Mesothelial cell of epicardium (in vitro differentiated cells): ENCODE measurements around the gene SDR42E1. TPM values are rescaled to one million over a fixed set of nuclear protein-coding genes. Genes with fewer than 3 reads are reported as not detected.

ENCODE experiments used
- DNase-seq, 2 experiments: peaks; one replicate each; pipeline ENCODE4 v3.0.0; 2021; ENCODE audit warnings: low spot score in 2 of 2; ENCODE audit not compliant: unreplicated experiment in 2 of 2
- H3K27ac Mint-ChIP-seq: 2 replicates; pipeline ENCODE4 v1.8.0; 2021; ENCODE audit warnings: mixed read lengths
- H3K27me3 Mint-ChIP-seq: 2 replicates; pipeline ENCODE4 v1.8.0; 2021; ENCODE audit warnings: low read depth, mixed read lengths
- H3K36me3 Mint-ChIP-seq: 2 replicates; pipeline ENCODE4 v1.8.0; 2021; ENCODE audit warnings: mixed read lengths
- H3K4me1 Mint-ChIP-seq: 2 replicates; pipeline ENCODE4 v1.8.0; 2021; ENCODE audit warnings: mixed read lengths
- H3K4me3 Mint-ChIP-seq: 2 replicates; pipeline ENCODE4 v1.8.0; 2021; ENCODE audit warnings: mild to moderate bottlenecking, moderate library complexity, mixed read lengths
- H3K9me3 Mint-ChIP-seq: 2 replicates; pipeline ENCODE4 v1.8.0; 2021; ENCODE audit warnings: mixed read lengths
- CTCF ChIP-seq: fragments of 200-600 bp; sonication (generic); IDR thresholded peaks from one replicate; pipeline ENCODE4 v1.5.0; 2021; ENCODE audit warnings: antibody characterized with exemption; ENCODE audit not compliant: unreplicated experiment
- total RNA-seq: library from RNA; stranded (reverse); gene quantifications from 3 replicates; pipeline ENCODE4 v1.2.1, GENCODE V29; 2021

Gene SDR42E1
- total RNA-seq, 1 donor from 2014 or later = 0.13 TPM

GRCh38 chr16:82005027-82005830 lies 6.0 kb downstream of the SDR42E1 start:
- no peak for TF ChIP-seq CTCF
- Mint-ChIP-seq H3K4me3 (no peak overlapping the region), H3K27ac (peak overlapping the region; percentile 81), H3K4me1 (peaks cover 27% of the 10 kb centered on the region), H3K27me3 (no peaks in the 10 kb centered on the region), H3K9me3 (peaks cover 11% of the 10 kb centered on the region), H3K36me3 (peaks cover 7% of the 10 kb centered on the region)
- no peak for DNase-seq

GRCh38 chr16:82004601-82005000 lies 6.7 kb downstream of the SDR42E1 start:
- Mint-ChIP-seq H3K27me3 (no peaks in the 10 kb centered on the region), H3K27ac (peak overlapping the region; percentile 81), H3K4me1 (peaks cover 27% of the 10 kb centered on the region), H3K36me3 (peaks cover 7% of the 10 kb centered on the region), H3K4me3 (no peak overlapping the region), H3K9me3 (peaks cover 7% of the 10 kb centered on the region)
- DNase-seq = no peak
- TF ChIP-seq CTCF = no peak

DNA sequence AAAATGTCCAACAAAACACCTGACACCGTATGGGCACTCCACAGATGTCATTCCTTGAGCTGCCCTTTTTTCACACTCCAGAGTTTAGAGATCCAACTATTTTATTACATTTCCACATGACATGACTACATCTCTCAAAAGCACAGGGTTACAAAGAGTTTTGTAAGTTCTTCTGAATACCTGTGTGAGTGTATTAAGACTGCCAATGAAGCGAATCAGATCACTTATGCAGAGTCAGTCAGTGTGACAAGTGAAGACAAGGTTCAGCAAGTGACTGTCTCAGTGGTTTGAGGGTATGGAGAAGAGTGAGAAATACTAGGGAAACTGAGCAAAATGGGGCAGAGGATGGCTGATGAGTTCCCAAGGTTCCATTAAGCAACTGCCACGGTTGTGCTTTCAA lies 8.4 kb downstream of the SDR42E1 start:
- H3K4me3 Mint-ChIP-seq = no peak overlapping the region
- peaks cover 29% of the 10 kb centered on the region for H3K4me1 Mint-ChIP-seq
- TF ChIP-seq CTCF = no peak
- H3K27me3 Mint-ChIP-seq = no peaks in the 10 kb centered on the region
- H3K36me3 Mint-ChIP-seq = no peaks in the 10 kb centered on the region
- DNase-seq = no peak
- no peak overlapping the region for H3K27ac Mint-ChIP-seq
- H3K9me3 Mint-ChIP-seq = peaks cover under 1% of the 10 kb centered on the region

DNA sequence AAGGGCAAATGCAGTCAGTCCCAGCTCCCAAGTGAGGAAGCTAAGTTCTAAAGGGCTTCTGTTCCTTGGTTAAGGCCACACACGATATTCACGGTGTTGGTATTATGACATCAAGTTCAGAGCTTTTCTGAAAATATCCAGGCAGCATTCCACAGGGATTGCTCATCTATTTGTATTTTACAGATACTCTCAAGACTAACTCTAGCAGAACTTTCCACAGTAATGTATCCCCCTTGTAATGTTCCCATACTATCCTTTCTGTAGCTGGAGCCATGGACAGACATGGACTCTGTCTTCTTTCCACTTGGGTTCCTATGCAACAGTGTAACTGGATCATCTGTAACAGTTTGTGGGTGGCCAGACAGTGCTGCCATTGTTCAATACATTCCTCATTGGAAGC lies 13.5 kb downstream of the SDR42E1 start:
- no peak overlapping the region for H3K4me3 Mint-ChIP-seq
- peaks cover 26% of the 10 kb centered on the region for H3K4me1 Mint-ChIP-seq
- peak overlapping the region; percentile 83 for H3K27ac Mint-ChIP-seq
- no peak for TF ChIP-seq CTCF
- no peaks in the 10 kb centered on the region for H3K36me3 Mint-ChIP-seq
- no peaks in the 10 kb centered on the region for H3K9me3 Mint-ChIP-seq
- no peak for DNase-seq
- no peaks in the 10 kb centered on the region for H3K27me3 Mint-ChIP-seq

DNA sequence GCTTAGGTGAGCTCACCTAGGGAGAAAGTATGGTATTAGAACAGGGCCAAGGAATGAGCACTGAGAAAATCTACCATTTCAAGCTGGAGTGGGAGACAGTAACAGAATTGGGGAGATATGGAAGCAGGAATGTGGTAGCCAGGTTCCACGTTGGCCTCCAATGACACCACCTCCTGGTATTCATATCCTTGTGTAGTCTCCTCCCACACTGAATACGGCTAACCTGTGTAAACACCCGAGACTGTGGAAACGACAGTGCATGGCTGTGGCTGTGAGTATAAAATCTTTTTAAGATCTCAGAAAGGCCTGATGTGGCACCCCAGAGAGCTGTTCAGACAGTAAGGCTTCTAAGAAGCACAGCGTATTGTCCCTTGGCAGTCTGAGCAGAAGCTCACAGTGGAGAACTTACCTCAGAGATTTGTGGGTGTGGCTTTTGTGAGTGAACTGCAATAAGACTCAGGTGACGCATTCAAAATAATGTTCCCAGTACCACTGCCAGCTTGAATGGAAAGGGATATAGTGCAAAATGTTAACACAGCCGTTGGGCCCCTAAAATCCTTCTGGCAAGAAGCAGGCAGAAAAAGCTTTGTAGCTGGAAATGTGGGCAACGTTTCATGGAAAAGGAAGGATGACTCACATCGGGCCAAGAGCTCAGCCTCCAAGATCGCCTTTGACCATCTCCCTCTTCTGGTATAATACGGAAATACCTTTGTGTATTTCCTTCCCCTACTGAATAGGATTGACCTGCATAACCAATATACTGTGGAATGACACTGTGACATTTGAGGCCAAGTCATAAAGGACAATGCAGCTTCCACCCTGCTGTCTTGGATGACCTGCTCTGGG lies 14.4 kb downstream of the SDR42E1 start:
- Mint-ChIP-seq H3K4me3 (no peak overlapping the region), H3K4me1 (peaks cover 28% of the 10 kb centered on the region), H3K27me3 (no peaks in the 10 kb centered on the region), H3K27ac (peak overlapping the region; percentile 83), H3K36me3 (no peaks in the 10 kb centered on the region), H3K9me3 (no peaks in the 10 kb centered on the region)
- no peak for TF ChIP-seq CTCF
- no peak for DNase-seq
